A549 (cell line): Measurements from ENCODE around the gene EPB42. TPM values are rescaled to one million over a fixed set of nuclear protein-coding genes. Genes with fewer than 3 reads are reported as not detected.

ENCODE experiments used
- ATAC-seq, 2 experiments: fragments of 200-7000 bp in 1 of 2; fragments of >200 bp in 1 of 2; cut with Nextera tagmentation in 1 of 2; cut with Tn5 transposase in 1 of 2; 3 replicates each; pipeline versions ENCODE4 v1.8.0 to v1.9.1; 2018 to 2020; ENCODE audit warnings: mild to moderate bottlenecking in 1 of 2, moderate library complexity in 1 of 2
- CTCF ChIA-PET: fragments of 300-600 bp; sonication (Branson Sonifier 250); formaldehyde crosslinking; extraction: SDS; loops from one replicate; lab custom pipeline; 2021; ENCODE audit warnings: antibody characterized with exemption, inconsistent platforms; lab: Yijun Ruan, JAX
- POLR2A ChIA-PET: fragments of 350-600 bp; formaldehyde crosslinking; extraction: SDS; loops from one replicate; lab custom pipeline; 2021; ENCODE audit warnings: antibody characterized with exemption, inconsistent platforms; lab: Yijun Ruan, JAX
- DNase-seq, 2 experiments: peaks; one replicate each; pipeline versions ENCODE4 v3.0.0 to v3.0.0-alpha.2; 2011 to 2016; ENCODE audit warnings: low read depth in 1 of 2, low spot score in 1 of 2
- FAIRE-seq: peaks from 2 replicates; lab custom pipeline; 2011; peaks lifted over from hg19 to GRCh38; lab: Jason Lieb, UNC
- H3K27ac ChIP-seq, 2 experiments: fragments of >200 bp; sonication (Bioruptor Twin); formaldehyde crosslinking; 3 replicates each; pipeline ENCODE4 v1.5.1; 2016 to 2017
- H3K4me1 ChIP-seq: fragments of >200 bp; sonication (Bioruptor Twin); formaldehyde crosslinking; 3 replicates; pipeline ENCODE4 v1.6.1; 2016
- H3K4me2 ChIP-seq: fragments of >200 bp; sonication (Bioruptor Twin); formaldehyde crosslinking; 3 replicates; pipeline ENCODE4 v1.6.1; 2016
- H3K4me3 ChIP-seq: fragments of >200 bp; sonication (Bioruptor Twin); formaldehyde crosslinking; 3 replicates; pipeline ENCODE4 v1.5.1; 2016
- H3K9me3 ChIP-seq: fragments of >200 bp; sonication (Bioruptor Twin); formaldehyde crosslinking; 3 replicates; pipeline ENCODE4 v1.6.1; 2016
- CEBPB ChIP-seq, 2 experiments: fragments of >200 bp in 1 of 2; sonication (Bioruptor Twin) in 1 of 2; formaldehyde crosslinking in 1 of 2; IDR thresholded peaks; 2 replicates each; pipeline ENCODE4 v1.6.1; 2012 to 2016
- HDAC2 ChIP-seq: fragments of 200-600 bp; sonication (generic); IDR thresholded peaks from 2 replicates; pipeline ENCODE4 v1.6.1; 2016
- HEYL ChIP-seq: fragments of 250-450 bp; sonication (Bioruptor Pico); IDR thresholded peaks from 2 replicates; pipeline ENCODE4 v1.8.0; 2021; ENCODE audit warnings: mild to moderate bottlenecking, moderate library complexity
- HOXB5 ChIP-seq: fragments of 250-450 bp; sonication (Bioruptor Pico); IDR thresholded peaks from 2 replicates; pipeline ENCODE4 v1.5.0; 2020; ENCODE audit warnings: mild to moderate bottlenecking, moderate library complexity
- JUNB ChIP-seq: fragments of >200 bp; sonication (Bioruptor Twin); formaldehyde crosslinking; IDR thresholded peaks from 2 replicates; pipeline ENCODE4 v1.6.1; 2016
- KDM1A ChIP-seq: fragments of 200-600 bp; sonication (generic); IDR thresholded peaks from 2 replicates; pipeline ENCODE4 v1.6.1; 2016; ENCODE audit warnings: low read depth, mild to moderate bottlenecking
- NPAS2 ChIP-seq: fragments of 250-450 bp; sonication (Bioruptor Pico); IDR thresholded peaks from 2 replicates; pipeline ENCODE4 v1.8.0; 2022; ENCODE audit warnings: mild to moderate bottlenecking, moderate library complexity, borderline replicate concordance
- NR3C1 ChIP-seq: fragments of >200 bp; sonication (Bioruptor Twin); formaldehyde crosslinking; IDR thresholded peaks from 3 replicates; pipeline ENCODE4 v1.6.1; 2017
- POLR2AphosphoS2 ChIP-seq: conservative IDR thresholded peaks from 2 replicates; pipeline ENCODE4 v1.6.1; 2012; ENCODE audit warnings: low read length, improper control_type of control experiment, inconsistent platforms
- RAD21 ChIP-seq, 2 experiments: fragments of >200 bp in 1 of 2; sonication (Bioruptor Twin) in 1 of 2; formaldehyde crosslinking in 1 of 2; IDR thresholded peaks in 1 of 2; conservative IDR thresholded peaks in 1 of 2; 2 replicates in 1 of 2; 3 replicates in 1 of 2; pipeline ENCODE4 v1.6.1; 2012 to 2018; ENCODE audit warnings: inconsistent platforms in 1 of 2
- RCOR1 ChIP-seq: fragments of 150-350 bp; IDR thresholded peaks from 2 replicates; pipeline ENCODE4 v1.6.1; 2014; ENCODE audit warnings: antibody characterized with exemption, low read length, low read depth
- RNF2 ChIP-seq: fragments of 200-600 bp; sonication (generic); IDR thresholded peaks from 2 replicates; pipeline ENCODE4 v1.6.1; 2016; ENCODE audit warnings: low read depth, mild to moderate bottlenecking, antibody characterized with exemption, moderate library complexity, borderline replicate concordance
- SMC3 ChIP-seq: fragments of >200 bp; sonication (Bioruptor Twin); formaldehyde crosslinking; IDR thresholded peaks from 3 replicates; pipeline ENCODE4 v1.6.1; 2018; ENCODE audit warnings: inconsistent platforms
- TFCP2L1 ChIP-seq: fragments of 250-450 bp; sonication (Bioruptor Pico); IDR thresholded peaks from 2 replicates; pipeline ENCODE4 v1.5.0; 2021; ENCODE audit warnings: mild to moderate bottlenecking
- TP53 ChIP-seq: fragments of 250-450 bp; sonication (Bioruptor Pico); IDR thresholded peaks from 2 replicates; pipeline ENCODE4 v1.5.0; 2021; ENCODE audit warnings: mild to moderate bottlenecking, moderate library complexity
- ZFP36 ChIP-seq: fragments of 450-650 bp; IDR thresholded peaks from 2 replicates; pipeline ENCODE4 v1.6.1; 2014; ENCODE audit warnings: borderline replicate concordance; ENCODE audit not compliant: partially characterized antibody
- ZNF302 ChIP-seq: fragments of 250-450 bp; sonication (Bioruptor Pico); IDR thresholded peaks from 2 replicates; pipeline ENCODE4 v1.9.0; 2021; ENCODE audit warnings: inconsistent platforms, mild to moderate bottlenecking, moderate library complexity
- ZSCAN20 ChIP-seq: fragments of 250-450 bp; sonication (Bioruptor Pico); IDR thresholded peaks from 2 replicates; pipeline ENCODE4 v1.8.0; 2022; ENCODE audit warnings: mild to moderate bottlenecking, moderate library complexity
- WGBS: methylation state at CpG from one replicate; pipeline ENCODE4 v1.1.6; 2017; ENCODE audit errors: missing lambda C conversion rate; 5-methylcytosine and 5-hydroxymethylcytosine counted together
- polyA plus RNA-seq, 4 experiments: library from polyadenylated mRNA; depleted of rRNA in 3 of 4; stranded (reverse); fragments of >200 nt; fragmentation: RNase III in 1 of 4; extraction: RNeasy Plus Mini Kit Qiagen cat#74134 plus additional on column Dnase treatment in 1 of 4; gene quantifications; 2 replicates in 3 of 4; 3 replicates in 1 of 4; pipeline ENCODE4 v1.2.3, GENCODE V29; 2011 to 2017
- TF ChIP-seq, protein P1 (sequence below): fragments of >200 bp; sonication (Bioruptor Twin); formaldehyde crosslinking; IDR thresholded peaks from 2 replicates; pipeline ENCODE4 v1.6.1; 2016
- TF ChIP-seq, protein P2 (sequence below): IDR thresholded peaks from 2 replicates; pipeline ENCODE4 v1.6.1; 2012
- TF ChIP-seq, protein P3 (sequence below): fragments of >200 bp; sonication (Bioruptor Twin); formaldehyde crosslinking; IDR thresholded peaks from 3 replicates; pipeline ENCODE4 v1.6.1; 2016

EPB42 gene
- polyA plus RNA-seq, 2 of the 4 experiments (the other 2 are of a cell fraction), result not detected

DNA sequence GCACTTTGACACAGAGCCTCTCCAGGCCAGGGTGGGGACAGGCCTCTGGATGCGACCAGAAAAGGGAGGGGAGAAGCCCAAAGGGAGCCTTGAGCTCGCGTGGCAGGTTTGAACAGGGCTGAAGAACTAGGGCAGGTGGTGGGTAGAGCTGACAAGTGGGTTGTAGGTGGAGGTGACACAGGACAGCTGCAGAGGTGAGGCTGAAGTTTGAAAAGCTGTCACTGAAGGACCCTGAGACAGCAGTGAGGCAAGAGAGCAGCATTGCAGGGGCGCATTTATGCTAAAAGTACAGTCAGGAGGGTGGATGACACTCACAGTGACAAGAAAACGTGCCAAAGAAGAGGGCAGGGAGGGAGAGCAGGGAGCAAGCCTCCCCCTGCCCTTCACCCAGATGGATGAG, 21.8 kb upstream of the EPB42 start (continued):
- TF ChIP-seq RAD21 (conservative IDR thresholded peaks at IDR 0.05 in 1 of 2, IDR thresholded peaks at IDR 0.05 in 1 of 2) (no peak), ZFP36 (no peak)

DNA sequence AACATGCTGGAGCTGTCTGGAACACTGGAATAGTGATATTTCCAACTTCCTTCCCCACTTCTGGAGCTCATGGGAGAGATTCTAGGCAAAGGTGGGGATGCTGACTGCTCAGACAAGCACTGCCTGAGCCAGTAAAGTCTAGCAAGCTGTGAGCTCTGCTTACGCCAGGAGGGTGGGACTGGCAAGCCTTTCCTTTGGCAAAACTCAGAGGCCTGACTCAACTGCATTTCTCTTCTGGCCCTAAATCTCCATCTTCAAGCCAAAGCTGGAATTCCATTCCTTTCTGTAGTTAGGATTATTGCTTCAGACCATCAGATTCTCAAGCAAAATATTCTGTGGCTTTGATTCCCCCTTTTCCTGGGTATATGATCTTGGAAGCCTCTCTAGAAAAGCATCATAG, 20.3 kb upstream of the EPB42 start:
- POLR2A ChIA-PET, result no interaction called here
- no peak for TF ChIP-seq NPAS2
- TF ChIP-seq NR3C1, result no peak
- TF ChIP-seq ZNF302 (CRISPR knock-in tag), result no peak
- TF ChIP-seq HOXB5 (CRISPR knock-in tag), result no peak
- TF ChIP-seq, protein P1, sequence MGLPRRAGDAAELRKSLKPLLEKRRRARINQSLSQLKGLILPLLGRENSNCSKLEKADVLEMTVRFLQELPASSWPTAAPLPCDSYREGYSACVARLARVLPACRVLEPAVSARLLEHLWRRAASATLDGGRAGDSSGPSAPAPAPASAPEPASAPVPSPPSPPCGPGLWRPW, result no peak
- no peak for TF ChIP-seq POLR2AphosphoS2
- no peak for TF ChIP-seq JUNB
- TF ChIP-seq CEBPB (IDR thresholded peaks at IDR 0.05), result no peak
- no peak for TF ChIP-seq TP53
- no peak for TF ChIP-seq TFCP2L1 (CRISPR knock-in tag)
- TF ChIP-seq, protein P2, sequence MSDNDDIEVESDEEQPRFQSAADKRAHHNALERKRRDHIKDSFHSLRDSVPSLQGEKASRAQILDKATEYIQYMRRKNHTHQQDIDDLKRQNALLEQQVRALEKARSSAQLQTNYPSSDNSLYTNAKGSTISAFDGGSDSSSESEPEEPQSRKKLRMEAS, result no peak
- no peak for TF ChIP-seq HDAC2
- TF ChIP-seq, protein P3, sequence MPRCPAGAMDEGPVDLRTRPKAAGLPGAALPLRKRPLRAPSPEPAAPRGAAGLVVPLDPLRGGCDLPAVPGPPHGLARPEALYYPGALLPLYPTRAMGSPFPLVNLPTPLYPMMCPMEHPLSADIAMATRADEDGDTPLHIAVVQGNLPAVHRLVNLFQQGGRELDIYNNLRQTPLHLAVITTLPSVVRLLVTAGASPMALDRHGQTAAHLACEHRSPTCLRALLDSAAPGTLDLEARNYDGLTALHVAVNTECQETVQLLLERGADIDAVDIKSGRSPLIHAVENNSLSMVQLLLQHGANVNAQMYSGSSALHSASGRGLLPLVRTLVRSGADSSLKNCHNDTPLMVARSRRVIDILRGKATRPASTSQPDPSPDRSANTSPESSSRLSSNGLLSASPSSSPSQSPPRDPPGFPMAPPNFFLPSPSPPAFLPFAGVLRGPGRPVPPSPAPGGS, result no peak
- TF ChIP-seq ZSCAN20 (CRISPR knock-in tag), result no peak
- no peak for TF ChIP-seq KDM1A
- no peak for TF ChIP-seq RNF2
- Histone ChIP-seq H3K4me1 (no peaks in the 10 kb centered on the region), H3K27ac (no peak overlapping the region), H3K4me3 (no peak overlapping the region), H3K4me2 (no peak overlapping the region), H3K9me3 (no peaks in the 10 kb centered on the region)
- CTCF ChIA-PET, result interaction anchor here (1.4 to 2.5 kb wide), 2 partner anchors 11 to 44 kb away, joined by 4 to 6 read pairs; no protein-coding TSS in a partner anchor
- no peak for DNase-seq
- FAIRE-seq, result no peak
- no peak for ATAC-seq
- WGBS, result 75% methylated on average over 1 of the region's 1 CpG

DNA sequence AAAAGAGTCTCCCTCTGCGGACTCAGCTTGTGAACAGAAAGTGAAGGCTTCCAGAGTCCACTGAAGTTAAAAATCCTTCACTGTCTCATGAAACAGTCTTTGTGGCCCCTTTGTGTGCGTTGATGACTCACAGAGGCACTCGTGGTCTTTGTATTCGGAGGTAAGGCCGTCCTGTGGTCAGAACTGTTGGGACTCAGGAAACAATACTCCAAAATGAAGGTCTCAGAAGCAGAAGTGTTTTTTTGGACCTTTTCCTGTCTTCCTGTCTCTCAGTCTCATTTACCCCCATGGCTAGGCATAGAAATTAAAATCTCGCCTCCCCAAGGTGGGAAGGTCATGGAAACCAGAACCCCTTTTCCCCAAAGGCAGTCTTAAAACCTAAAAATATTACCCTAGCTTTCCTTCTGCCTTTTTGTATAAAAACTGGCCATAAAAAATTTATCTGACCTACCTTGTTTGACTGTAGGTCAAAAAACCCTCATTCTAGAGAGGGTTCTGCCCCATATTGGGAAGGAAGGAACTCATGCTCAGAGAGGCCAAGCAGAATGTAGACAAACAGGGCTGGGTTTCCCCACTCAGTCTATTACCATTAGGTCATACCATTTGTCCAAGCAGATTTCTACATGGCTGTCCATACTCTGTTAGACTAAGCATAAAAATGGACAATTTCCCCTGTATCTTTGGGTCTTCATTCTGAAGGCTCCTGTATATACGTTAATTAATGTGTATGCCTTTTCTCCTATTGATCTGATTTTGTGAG, 19.1 kb upstream of the EPB42 start:
- ChIA-PET POLR2A (no interaction called here), CTCF (interaction anchor here (0.8 to 1.0 kb wide), 2 partner anchors 14 kb away, joined by 3 read pairs; no protein-coding TSS in a partner anchor)
- H3K27ac ChIP-seq, result no peak overlapping the region
- TF ChIP-seq SMC3, result no peak
- TF ChIP-seq HEYL (CRISPR knock-in tag), result no peak
- no peak for DNase-seq
- 46% methylated on average over 7 of the region's 7 CpGs for WGBS
- H3K4me2 ChIP-seq, result no peak overlapping the region
- no peak for ATAC-seq
- no peaks in the 10 kb centered on the region for H3K9me3 ChIP-seq
- H3K4me1 ChIP-seq, result no peaks in the 10 kb centered on the region
- H3K4me3 ChIP-seq, result no peak overlapping the region
- FAIRE-seq, result no peak

DNA sequence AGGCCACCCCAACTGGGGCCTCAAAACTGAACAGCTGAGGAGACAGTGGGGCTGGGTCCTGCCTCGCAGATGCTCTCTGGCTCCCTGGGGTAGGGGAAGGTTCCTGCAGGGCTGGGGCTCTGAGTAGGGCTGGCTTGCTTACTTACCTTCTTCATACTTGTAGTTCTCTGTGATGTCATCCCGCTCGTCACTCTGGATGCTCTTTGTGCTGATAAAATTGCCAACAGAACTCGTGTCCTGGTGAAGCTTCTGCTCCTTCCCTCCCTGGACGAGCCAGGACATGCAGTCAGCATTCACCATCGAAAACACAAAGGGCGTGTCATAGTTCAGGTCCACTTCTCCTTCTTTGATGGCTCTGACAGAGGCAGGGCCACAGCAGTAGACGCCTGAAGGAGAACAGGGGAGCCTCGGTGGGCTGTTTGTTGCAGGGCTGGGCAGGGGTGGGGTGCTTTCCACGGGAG, 17.9 kb upstream of the EPB42 start:
- DNase-seq, result no peak
- Histone ChIP-seq H3K4me2 (no peak overlapping the region), H3K9me3 (no peaks in the 10 kb centered on the region), H3K4me3 (no peak overlapping the region), H3K27ac (no peak overlapping the region), H3K4me1 (no peaks in the 10 kb centered on the region)
- POLR2A ChIA-PET, result no interaction called here
- no peak for TF ChIP-seq RCOR1
- ATAC-seq, result no peak
- FAIRE-seq, result no peak
- CTCF ChIA-PET, result interaction anchor here (1.0 to 1.9 kb wide), 2 partner anchors 13 to 47 kb away, joined by 3 to 11 read pairs; no protein-coding TSS in a partner anchor
- WGBS, result 50% methylated on average over 8 of the region's 10 CpGs
